H1 (cell line): ENCODE results near the gene UGGT2. TPM values are rescaled to one million over a fixed set of nuclear protein-coding genes. Genes with fewer than 3 reads are reported as not detected.

ENCODE experiments used
- BRCA1 ChIP-seq: IDR thresholded peaks from 2 replicates; pipeline ENCODE4 v1.6.1; 2012; ENCODE audit warnings: low read depth, low read length, improper control_type of control experiment
- JUN ChIP-seq: IDR thresholded peaks from 2 replicates; pipeline ENCODE4 v1.6.1; 2011; ENCODE audit warnings: low read depth, mild to moderate bottlenecking, improper control_type of control experiment, low read length
- NRF1 ChIP-seq: IDR thresholded peaks from 2 replicates; pipeline ENCODE4 v1.6.1; 2011; ENCODE audit warnings: mild to moderate bottlenecking, low read depth, low read length, improper control_type of control experiment
- SP2 ChIP-seq: IDR thresholded peaks from 2 replicates; pipeline ENCODE4 v1.6.1; 2012; ENCODE audit warnings: mild to moderate bottlenecking, low read length, inconsistent platforms
- polyA plus RNA-seq, 7 experiments: library from polyadenylated mRNA; depleted of rRNA in 3 of 7; stranded (reverse) in 5 of 7; unstranded in 2 of 7; fragments of >200 nt in 5 of 7; fragments of 200-250 nt in 2 of 7; gene quantifications; 1 replicate in 5 of 7; 2 replicates in 1 of 7; 4 replicates in 1 of 7; pipeline versions ENCODE4 v1.2.1 to v1.2.3, GENCODE V29; 2011 to 2013; ENCODE audit warnings: missing spikeins in 2 of 7, mixed read lengths in 2 of 7
- total RNA-seq: library from RNA; stranded (reverse); fragmentation: NEBNext Ultra II Directional; extraction: Animal tissue kit (Norgen Biotek cat#: 25700); gene quantifications from 2 replicates; pipeline ENCODE4 v1.2.1, GENCODE V29; 2021
- TF ChIP-seq, protein P1 (sequence below): fragments of 300-600 bp; sonication (generic); IDR thresholded peaks from 2 replicates; pipeline ENCODE4 v1.7.1; 2012; ENCODE audit warnings: low read length, moderate library complexity, mild to moderate bottlenecking, inconsistent platforms; ENCODE audit not compliant: insufficient replicate concordance
- TF ChIP-seq, protein P2 (sequence below): IDR thresholded peaks from 2 replicates; pipeline ENCODE4 v1.6.1; 2011; ENCODE audit warnings: low read depth, mild to moderate bottlenecking, low read length; ENCODE audit not compliant: insufficient read depth

The UGGT2 gene
- total and polyA plus RNA-seq, 2 of the 8 experiments (the other 6 are each of a cell fraction or from before 2014, with no cell fraction given), result 5.9 to 25.1 TPM

DNA sequence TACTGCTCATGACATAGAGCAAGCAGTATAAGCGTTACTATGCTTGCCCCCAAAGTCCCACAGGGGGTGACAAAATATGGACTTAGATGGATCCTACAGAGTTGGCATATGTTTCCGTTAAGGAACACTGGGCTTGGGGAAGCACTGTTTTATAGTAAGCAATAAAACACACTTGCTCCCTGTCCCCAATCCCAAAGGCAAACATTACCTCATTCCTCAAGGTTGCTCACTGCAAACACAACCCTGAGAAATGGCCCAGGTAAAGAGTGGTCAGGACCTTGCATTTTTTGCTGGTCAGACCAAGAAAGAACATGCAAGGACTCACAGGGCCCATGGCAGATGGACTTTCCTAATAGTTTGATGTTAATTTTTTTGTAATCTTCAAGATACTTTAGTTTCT lies 32.3 kb downstream of the UGGT2 start (continued):
- TF ChIP-seq, protein P1, sequence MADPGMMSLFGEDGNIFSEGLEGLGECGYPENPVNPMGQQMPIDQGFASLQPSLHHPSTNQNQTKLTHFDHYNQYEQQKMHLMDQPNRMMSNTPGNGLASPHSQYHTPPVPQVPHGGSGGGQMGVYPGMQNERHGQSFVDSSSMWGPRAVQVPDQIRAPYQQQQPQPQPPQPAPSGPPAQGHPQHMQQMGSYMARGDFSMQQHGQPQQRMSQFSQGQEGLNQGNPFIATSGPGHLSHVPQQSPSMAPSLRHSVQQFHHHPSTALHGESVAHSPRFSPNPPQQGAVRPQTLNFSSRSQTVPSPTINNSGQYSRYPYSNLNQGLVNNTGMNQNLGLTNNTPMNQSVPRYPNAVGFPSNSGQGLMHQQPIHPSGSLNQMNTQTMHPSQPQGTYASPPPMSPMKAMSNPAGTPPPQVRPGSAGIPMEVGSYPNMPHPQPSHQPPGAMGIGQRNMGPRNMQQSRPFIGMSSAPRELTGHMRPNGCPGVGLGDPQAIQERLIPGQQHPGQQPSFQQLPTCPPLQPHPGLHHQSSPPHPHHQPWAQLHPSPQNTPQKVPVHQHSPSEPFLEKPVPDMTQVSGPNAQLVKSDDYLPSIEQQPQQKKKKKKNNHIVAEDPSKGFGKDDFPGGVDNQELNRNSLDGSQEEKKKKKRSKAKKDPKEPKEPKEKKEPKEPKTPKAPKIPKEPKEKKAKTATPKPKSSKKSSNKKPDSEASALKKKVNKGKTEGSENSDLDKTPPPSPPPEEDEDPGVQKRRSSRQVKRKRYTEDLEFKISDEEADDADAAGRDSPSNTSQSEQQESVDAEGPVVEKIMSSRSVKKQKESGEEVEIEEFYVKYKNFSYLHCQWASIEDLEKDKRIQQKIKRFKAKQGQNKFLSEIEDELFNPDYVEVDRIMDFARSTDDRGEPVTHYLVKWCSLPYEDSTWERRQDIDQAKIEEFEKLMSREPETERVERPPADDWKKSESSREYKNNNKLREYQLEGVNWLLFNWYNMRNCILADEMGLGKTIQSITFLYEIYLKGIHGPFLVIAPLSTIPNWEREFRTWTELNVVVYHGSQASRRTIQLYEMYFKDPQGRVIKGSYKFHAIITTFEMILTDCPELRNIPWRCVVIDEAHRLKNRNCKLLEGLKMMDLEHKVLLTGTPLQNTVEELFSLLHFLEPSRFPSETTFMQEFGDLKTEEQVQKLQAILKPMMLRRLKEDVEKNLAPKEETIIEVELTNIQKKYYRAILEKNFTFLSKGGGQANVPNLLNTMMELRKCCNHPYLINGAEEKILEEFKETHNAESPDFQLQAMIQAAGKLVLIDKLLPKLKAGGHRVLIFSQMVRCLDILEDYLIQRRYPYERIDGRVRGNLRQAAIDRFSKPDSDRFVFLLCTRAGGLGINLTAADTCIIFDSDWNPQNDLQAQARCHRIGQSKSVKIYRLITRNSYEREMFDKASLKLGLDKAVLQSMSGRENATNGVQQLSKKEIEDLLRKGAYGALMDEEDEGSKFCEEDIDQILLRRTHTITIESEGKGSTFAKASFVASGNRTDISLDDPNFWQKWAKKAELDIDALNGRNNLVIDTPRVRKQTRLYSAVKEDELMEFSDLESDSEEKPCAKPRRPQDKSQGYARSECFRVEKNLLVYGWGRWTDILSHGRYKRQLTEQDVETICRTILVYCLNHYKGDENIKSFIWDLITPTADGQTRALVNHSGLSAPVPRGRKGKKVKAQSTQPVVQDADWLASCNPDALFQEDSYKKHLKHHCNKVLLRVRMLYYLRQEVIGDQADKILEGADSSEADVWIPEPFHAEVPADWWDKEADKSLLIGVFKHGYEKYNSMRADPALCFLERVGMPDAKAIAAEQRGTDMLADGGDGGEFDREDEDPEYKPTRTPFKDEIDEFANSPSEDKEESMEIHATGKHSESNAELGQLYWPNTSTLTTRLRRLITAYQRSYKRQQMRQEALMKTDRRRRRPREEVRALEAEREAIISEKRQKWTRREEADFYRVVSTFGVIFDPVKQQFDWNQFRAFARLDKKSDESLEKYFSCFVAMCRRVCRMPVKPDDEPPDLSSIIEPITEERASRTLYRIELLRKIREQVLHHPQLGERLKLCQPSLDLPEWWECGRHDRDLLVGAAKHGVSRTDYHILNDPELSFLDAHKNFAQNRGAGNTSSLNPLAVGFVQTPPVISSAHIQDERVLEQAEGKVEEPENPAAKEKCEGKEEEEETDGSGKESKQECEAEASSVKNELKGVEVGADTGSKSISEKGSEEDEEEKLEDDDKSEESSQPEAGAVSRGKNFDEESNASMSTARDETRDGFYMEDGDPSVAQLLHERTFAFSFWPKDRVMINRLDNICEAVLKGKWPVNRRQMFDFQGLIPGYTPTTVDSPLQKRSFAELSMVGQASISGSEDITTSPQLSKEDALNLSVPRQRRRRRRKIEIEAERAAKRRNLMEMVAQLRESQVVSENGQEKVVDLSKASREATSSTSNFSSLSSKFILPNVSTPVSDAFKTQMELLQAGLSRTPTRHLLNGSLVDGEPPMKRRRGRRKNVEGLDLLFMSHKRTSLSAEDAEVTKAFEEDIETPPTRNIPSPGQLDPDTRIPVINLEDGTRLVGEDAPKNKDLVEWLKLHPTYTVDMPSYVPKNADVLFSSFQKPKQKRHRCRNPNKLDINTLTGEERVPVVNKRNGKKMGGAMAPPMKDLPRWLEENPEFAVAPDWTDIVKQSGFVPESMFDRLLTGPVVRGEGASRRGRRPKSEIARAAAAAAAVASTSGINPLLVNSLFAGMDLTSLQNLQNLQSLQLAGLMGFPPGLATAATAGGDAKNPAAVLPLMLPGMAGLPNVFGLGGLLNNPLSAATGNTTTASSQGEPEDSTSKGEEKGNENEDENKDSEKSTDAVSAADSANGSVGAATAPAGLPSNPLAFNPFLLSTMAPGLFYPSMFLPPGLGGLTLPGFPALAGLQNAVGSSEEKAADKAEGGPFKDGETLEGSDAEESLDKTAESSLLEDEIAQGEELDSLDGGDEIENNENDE, result no peak
- TF ChIP-seq NRF1 (no peak), JUN (no peak), BRCA1 (no peak), SP2 (no peak)
- TF ChIP-seq, protein P2, sequence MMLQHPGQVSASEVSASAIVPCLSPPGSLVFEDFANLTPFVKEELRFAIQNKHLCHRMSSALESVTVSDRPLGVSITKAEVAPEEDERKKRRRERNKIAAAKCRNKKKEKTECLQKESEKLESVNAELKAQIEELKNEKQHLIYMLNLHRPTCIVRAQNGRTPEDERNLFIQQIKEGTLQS, result no peak
